Natural killer cell (primary cell): ENCODE results near the gene ANGPTL2. TPM values are rescaled to one million over a fixed set of nuclear protein-coding genes. Genes with fewer than 3 reads are reported as not detected.

Source experiments
- ATAC-seq, 3 donors: fragments of 150-1000 bp in 2 of 3; fragments of 200-7000 bp in 1 of 3; cut with Tn5 transposase; 1 replicate in 1 of 3; 2 replicates in 2 of 3; pipeline ENCODE4 v1.10.0; 2021; ENCODE audit warnings: mild to moderate bottlenecking in 2 of 3, moderate library complexity in 2 of 3
- DNase-seq, 2 donors: peaks; one replicate each; pipeline versions ENCODE4 v3.0.0 to v3.0.0-alpha.2; 2013 to 2021; ENCODE audit warnings: mixed read lengths in 1 of 2
- H3K27ac ChIP-seq: one replicate; pipeline ENCODE4 v1.5.1; 2013; ENCODE audit warnings: mild to moderate bottlenecking, low read length
- H3K27me3 ChIP-seq: one replicate; pipeline ENCODE4 v1.6.1; 2013; ENCODE audit warnings: low read length; ENCODE audit not compliant: control insufficient read depth, insufficient read depth
- H3K36me3 ChIP-seq: one replicate; pipeline ENCODE4 v1.6.1; 2013; ENCODE audit warnings: low read length; ENCODE audit not compliant: control insufficient read depth, insufficient read depth
- H3K4me1 ChIP-seq: one replicate; pipeline ENCODE4 v1.6.1; 2013; ENCODE audit warnings: low read length; ENCODE audit not compliant: control insufficient read depth, insufficient read depth
- H3K4me3 ChIP-seq: one replicate; pipeline ENCODE4 v1.5.1; 2013; ENCODE audit warnings: low read length
- H3K9me3 ChIP-seq: one replicate; pipeline ENCODE4 v1.6.1; 2013; ENCODE audit warnings: low read length; ENCODE audit not compliant: control insufficient read depth, insufficient read depth
- H3K27ac Mint-ChIP-seq, 2 donors: one replicate each; pipeline ENCODE4 v1.8.0; 2022; ENCODE audit warnings: mild to moderate bottlenecking in 2 of 2, mixed read lengths in 2 of 2, moderate library complexity in 1 of 2
- H3K27me3 Mint-ChIP-seq, 2 donors: one replicate each; pipeline ENCODE4 v1.8.0; 2022; ENCODE audit warnings: low read depth in 2 of 2, mixed read lengths in 2 of 2
- H3K36me3 Mint-ChIP-seq: one replicate; pipeline ENCODE4 v1.8.0; 2022; ENCODE audit warnings: mixed read lengths
- H3K4me1 Mint-ChIP-seq, 2 donors: one replicate each; pipeline ENCODE4 v1.8.0; 2022; ENCODE audit warnings: mixed read lengths in 2 of 2
- H3K4me3 Mint-ChIP-seq: one replicate; pipeline ENCODE4 v1.8.0; 2022; ENCODE audit warnings: mild to moderate bottlenecking, moderate library complexity, mixed read lengths
- H3K9me3 Mint-ChIP-seq, 2 donors: one replicate each; pipeline ENCODE4 v1.8.0; 2022; ENCODE audit warnings: mixed read lengths in 2 of 2
- WGBS: methylation state at CpG from one replicate; pipeline ENCODE4 v1.1.7; 2013; ENCODE audit warnings: missing lambda C conversion rate; ENCODE audit not compliant: insufficient coverage; 5-methylcytosine and 5-hydroxymethylcytosine counted together
- intact Hi-C: fragments of 100-400 bp; cut with micrococcal nuclease; formaldehyde crosslinking; loops from one replicate; pipeline ENCODE4 v1.14.2; 2022
- total RNA-seq, 4 donors: library from RNA; stranded (reverse); fragments of 120-200 nt in 1 of 4; gene quantifications; one replicate each; pipeline versions ENCODE4 v1.2.3 to v1.2.4, GENCODE V29; 2013 to 2022
- TF ChIP-seq, protein P1 (sequence below): fragments of 200-600 bp; IDR thresholded peaks from one replicate; pipeline ENCODE4 v1.8.0; 2022; ENCODE audit warnings: antibody characterized with exemption

Gene ANGPTL2
- total RNA-seq, 3 donors from 2014 or later (not counting 1 experiment from before 2014, with no cell fraction given): not detected

DNA sequence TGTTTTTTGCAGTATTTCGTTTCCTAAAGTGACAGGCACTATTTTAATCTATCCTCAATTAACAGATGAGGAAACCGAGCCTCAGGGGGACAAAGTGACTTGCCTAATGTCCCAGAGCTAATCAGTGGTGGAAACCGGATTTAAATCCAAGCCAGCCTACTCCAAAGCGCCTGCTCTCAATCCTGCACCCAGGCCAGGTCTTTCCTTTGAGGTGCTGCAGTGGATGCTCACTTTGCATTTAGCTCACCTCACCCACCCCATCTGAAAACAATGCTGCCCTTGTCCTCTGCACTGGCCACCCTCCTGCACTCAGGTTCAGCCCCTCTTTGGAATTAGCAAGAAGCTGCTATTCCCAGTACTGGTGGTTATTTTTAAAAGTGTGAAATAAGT is 16.0 kb downstream of the ANGPTL2 start:
- H3K27me3 Mint-ChIP-seq: peaks cover 0 to 9% of the 10 kb centered on the region in 2 donors
- no peaks in the 10 kb centered on the region for H3K4me1 ChIP-seq
- peaks cover 0 to 4% of the 10 kb centered on the region in 2 donors for H3K4me1 Mint-ChIP-seq
- ATAC-seq: no peak
- H3K27ac ChIP-seq: no peak overlapping the region
- DNase-seq: no peak
- no peaks in the 10 kb centered on the region for H3K9me3 Mint-ChIP-seq
- WGBS: 88% methylated on average over 4 of the region's 4 CpGs
- H3K36me3 ChIP-seq: no peaks in the 10 kb centered on the region
- intact Hi-C loops: no loop called here
- no peaks in the 10 kb centered on the region for H3K9me3 ChIP-seq
- TF ChIP-seq, protein P1, sequence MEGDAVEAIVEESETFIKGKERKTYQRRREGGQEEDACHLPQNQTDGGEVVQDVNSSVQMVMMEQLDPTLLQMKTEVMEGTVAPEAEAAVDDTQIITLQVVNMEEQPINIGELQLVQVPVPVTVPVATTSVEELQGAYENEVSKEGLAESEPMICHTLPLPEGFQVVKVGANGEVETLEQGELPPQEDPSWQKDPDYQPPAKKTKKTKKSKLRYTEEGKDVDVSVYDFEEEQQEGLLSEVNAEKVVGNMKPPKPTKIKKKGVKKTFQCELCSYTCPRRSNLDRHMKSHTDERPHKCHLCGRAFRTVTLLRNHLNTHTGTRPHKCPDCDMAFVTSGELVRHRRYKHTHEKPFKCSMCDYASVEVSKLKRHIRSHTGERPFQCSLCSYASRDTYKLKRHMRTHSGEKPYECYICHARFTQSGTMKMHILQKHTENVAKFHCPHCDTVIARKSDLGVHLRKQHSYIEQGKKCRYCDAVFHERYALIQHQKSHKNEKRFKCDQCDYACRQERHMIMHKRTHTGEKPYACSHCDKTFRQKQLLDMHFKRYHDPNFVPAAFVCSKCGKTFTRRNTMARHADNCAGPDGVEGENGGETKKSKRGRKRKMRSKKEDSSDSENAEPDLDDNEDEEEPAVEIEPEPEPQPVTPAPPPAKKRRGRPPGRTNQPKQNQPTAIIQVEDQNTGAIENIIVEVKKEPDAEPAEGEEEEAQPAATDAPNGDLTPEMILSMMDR: no peak
- no peaks in the 10 kb centered on the region for H3K36me3 Mint-ChIP-seq
- H3K27ac Mint-ChIP-seq: no peak overlapping the region
- H3K4me3 Mint-ChIP-seq: no peak overlapping the region
- H3K4me3 ChIP-seq: no peak overlapping the region
- H3K27me3 ChIP-seq: no peaks in the 10 kb centered on the region

DNA sequence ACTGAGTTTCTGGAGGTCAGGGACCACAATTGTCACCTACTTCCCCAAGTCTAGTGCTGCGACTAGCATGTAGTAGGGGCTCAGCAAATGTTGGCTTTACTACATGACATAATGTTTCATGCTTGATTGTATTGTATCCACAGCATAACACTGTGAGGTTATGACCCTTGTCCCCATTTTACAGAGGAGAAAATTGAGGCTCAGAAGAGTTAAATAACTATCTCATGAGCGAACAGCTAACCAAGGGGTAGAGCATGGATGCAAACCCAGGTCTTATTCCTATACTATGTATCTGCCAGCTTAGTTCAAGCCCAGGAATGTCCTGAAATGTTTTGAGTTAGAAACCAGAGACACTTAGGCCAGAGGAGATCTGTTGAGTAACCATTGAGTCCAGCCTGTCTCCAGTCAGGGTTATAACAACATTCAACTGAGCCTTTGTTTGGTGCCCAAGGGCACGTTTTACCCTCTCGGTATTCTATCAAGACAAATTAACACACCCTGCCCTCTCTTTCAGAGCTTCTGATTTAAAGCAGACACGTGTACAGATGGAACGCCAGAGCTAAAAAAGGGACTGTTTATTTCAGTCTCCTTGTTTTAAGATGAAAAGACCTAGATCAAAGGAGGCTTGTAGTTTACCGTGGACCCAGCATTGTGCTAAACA is 16.5 kb downstream of the ANGPTL2 start:
- Mint-ChIP-seq H3K27me3 (peaks cover 0 to 7% of the 10 kb centered on the region in 2 donors), H3K4me3 (no peak overlapping the region), H3K27ac (no peak overlapping the region), H3K9me3 (no peaks in the 10 kb centered on the region), H3K4me1 (peaks cover 0 to 3% of the 10 kb centered on the region in 2 donors), H3K36me3 (no peaks in the 10 kb centered on the region)
- Histone ChIP-seq H3K4me1 (no peaks in the 10 kb centered on the region), H3K4me3 (no peak overlapping the region), H3K27me3 (no peaks in the 10 kb centered on the region), H3K27ac (no peak overlapping the region), H3K9me3 (no peaks in the 10 kb centered on the region), H3K36me3 (no peaks in the 10 kb centered on the region)
- no peak for ATAC-seq
- DNase-seq: no peak
- intact Hi-C loops: no loop called here
- WGBS: 92% methylated on average over 7 of the region's 7 CpGs
- TF ChIP-seq, protein P1: no peak

DNA sequence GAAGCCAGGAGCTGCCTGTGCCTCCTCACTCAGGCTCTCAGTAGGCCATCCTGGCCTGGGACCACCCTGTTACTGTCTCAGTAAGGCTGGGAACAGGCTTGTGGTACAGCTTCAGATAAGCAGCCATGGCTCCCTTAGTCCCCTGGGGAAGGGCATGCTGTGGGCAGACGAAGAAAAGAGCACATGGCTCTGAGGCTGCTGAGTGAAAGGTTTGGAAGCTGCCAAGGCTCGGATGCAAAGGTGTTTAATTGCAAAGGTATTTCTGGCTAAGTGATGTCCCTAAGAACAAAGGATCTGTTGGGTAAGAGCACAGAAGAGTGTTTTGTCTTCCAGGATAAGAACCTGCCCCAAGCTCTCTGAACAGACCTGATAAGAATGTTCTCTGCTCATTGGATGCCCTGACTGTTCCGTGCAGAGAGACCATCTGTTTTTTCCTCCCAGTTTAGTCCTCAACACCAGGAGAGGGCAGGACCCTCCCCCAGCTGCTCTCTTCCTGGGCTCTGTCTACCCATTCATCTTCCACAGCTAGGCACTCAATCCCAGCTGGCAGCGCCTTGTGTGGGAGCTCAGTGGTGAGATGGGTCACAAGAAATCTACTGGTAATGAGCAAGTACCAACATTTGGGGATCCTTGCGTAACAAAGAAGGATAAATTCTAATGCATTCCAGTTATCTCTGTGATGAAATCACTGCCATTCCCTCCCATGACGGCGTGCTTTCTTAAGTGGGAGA is 17.7 kb downstream of the ANGPTL2 start:
- Mint-ChIP-seq H3K27ac (no peak overlapping the region), H3K27me3 (no peaks in the 10 kb centered on the region), H3K36me3 (no peaks in the 10 kb centered on the region), H3K4me3 (no peak overlapping the region), H3K9me3 (no peaks in the 10 kb centered on the region), H3K4me1 (no peaks in the 10 kb centered on the region)
- Histone ChIP-seq H3K27me3 (no peaks in the 10 kb centered on the region), H3K4me3 (no peak overlapping the region), H3K9me3 (no peaks in the 10 kb centered on the region), H3K27ac (no peak overlapping the region), H3K36me3 (no peaks in the 10 kb centered on the region), H3K4me1 (no peaks in the 10 kb centered on the region)
- WGBS: 90% methylated on average over 7 of the region's 7 CpGs
- ATAC-seq (no peak), DNase-seq (no peak)
- TF ChIP-seq, protein P1: no peak
- intact Hi-C loops: no loop called here
